Measurements from ENCODE around the gene SCUBE1.

Gene SCUBE1

DNA sequence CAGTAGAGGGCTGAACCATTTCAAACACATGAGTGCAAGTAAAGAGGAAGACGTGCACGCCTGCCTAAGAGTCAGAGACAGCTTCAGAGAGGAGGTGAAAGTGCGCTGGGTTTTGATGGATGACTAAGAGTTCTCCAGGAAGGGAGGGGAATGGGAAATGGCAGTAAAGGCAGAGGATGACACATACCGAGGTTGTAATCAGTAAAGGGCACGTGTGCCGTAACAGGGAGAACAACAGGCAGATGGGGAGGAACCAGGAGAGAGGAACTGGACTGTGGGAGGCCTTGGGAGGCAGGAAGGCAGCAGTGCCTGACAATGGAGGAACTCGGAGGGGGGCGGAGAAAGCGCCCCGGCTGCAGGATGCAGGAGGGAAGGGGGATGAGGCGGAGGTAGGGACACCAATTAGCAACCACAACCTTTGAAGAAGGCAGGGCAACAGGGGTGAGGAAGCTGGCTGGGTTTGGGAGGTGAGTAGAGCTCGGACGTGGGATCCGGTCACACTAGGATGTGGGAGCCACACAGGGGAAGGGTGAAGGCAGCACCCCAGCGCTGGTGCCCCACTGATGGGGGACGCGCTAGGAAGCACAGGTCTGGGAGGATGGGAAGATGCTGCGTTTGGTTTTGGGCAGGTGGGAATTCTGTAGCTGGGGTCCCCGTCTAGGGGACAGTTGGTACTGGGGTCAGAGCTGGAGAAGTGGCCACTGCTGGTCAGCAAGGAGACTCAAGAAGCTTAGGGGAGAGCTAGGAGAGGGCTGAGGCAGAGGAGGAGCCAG is 67.4 kb downstream of the SCUBE1 start:
- DNase-seq = no peak

GRCh38 chr22:43274595-43275240 is 68.5 kb downstream of the SCUBE1 start:
- DNase-seq = no peak

- peak; percentile 72 for DNase-seq
Measured at GRCh38 chr22:43273902-43274484, 69.2 kb downstream of the SCUBE1 start.

DNA sequence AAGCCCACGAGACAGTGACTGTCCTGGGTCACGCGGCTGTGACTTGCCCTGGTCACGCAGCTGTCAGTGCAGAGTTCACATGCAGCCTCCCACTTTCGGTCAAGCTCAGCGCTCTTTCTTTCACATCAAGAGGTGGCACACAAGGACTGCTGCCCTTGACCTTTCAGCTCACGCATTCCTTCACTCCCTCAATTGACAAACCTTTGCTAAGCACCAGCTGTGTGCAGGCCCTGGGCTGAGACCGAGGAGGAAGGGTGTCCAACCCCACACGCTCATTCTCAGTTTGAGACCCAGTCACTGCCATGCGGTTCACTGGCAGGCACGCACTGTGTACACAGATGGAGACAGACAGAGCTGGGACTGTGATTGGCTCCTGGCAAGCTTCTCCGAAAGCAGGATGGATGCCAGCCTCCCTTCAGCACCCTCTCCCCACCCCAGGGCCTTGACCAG is 70.3 kb downstream of the SCUBE1 start:
- peak; percentile 13 for DNase-seq

GRCh38 chr22:43272301-43272700 is 70.9 kb downstream of the SCUBE1 start:
- DNase-seq = no peak

GRCh38 chr22:43270949-43271348 is 72.2 kb downstream of the SCUBE1 start:
- DNase-seq = no peak

- DNase-seq = peak; percentile 32
Measured at GRCh38 chr22:43270314-43270908, 72.8 kb downstream of the SCUBE1 start.

GRCh38 chr22:43269646-43270045 is 73.5 kb downstream of the SCUBE1 start:
- no peak for DNase-seq

- DNase-seq = no peak
Measured at GRCh38 chr22:43269246-43269645, 73.9 kb downstream of the SCUBE1 start.

GRCh38 chr22:43267981-43268660 is 75.1 kb downstream of the SCUBE1 start:
- no peak for DNase-seq

DNA sequence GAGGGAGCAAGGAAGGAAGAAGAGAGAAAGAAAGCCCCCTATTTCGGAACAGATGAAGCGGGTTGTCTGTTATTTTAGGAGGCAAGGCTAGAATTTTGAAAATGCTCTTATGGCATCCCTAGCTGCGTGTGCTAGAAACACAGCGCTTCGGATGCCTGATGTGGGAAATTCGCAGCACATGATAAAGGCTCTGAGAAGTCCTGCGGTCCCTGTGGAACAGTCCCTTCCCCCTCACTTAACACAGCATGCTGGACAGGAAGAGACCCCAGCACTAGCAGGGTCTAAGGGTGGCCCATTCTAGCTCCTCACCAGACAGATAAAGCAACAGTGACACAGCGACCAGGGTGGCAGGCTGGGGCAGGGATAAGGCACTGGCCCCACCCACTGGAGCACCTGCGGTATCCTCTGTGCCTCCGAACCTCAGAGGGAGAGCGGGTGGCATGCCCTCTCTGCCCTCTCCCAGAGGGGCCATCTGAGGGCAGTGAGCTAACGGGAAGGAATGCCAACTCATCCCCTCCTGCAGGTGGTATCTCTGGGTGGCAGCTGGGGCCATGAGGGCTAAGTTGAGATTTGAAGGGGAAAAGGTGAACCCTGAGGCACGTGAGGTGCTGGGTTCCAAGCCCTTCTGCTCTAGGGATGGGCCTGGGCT is 75.7 kb downstream of the SCUBE1 start:
- no peak for DNase-seq

GRCh38 chr22:43266076-43266475 is 77.1 kb downstream of the SCUBE1 start:
- DNase-seq = no peak

DNA sequence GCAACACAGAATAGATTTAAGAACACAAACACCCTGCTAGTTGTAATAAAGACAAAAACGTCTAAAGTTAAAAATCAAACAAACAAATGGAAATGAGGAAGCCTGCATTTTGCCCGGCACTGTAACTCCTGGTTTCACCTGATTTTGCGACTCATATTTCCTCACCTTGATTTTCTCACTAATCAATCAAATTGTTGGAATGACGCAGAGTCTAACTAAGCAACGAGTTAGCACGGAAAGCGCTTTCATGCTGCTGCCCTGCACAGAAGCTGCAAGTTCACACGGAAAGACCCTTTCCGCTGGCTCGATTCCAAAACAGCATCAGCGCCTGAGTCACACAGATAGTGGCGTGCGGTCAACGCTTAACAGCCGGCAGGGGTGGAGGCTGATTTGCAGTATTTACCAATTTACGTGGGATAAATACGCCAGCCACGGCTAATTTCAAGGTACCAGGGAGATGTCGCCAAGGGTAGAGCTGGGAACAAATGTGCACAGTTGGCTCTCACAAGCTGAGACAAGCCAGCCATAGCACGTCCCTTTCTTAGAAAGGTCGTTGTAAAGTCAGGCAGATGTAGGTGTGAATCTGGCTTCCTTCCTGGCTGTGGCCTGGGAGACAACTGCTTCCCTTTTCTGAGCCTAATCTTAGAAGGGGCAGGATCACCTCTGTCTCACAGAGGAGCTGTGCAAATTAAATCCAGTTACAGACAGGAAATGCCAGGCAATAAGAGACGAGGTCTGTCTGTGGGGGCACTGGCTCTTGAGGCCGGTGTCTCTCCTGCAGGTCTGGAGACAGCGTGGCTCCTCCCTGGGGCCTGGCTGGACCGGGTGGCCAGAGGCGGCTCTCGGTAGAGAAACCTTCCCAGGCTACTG is 79.3 kb downstream of the SCUBE1 start:
- peak; percentile 43 for DNase-seq

DNA sequence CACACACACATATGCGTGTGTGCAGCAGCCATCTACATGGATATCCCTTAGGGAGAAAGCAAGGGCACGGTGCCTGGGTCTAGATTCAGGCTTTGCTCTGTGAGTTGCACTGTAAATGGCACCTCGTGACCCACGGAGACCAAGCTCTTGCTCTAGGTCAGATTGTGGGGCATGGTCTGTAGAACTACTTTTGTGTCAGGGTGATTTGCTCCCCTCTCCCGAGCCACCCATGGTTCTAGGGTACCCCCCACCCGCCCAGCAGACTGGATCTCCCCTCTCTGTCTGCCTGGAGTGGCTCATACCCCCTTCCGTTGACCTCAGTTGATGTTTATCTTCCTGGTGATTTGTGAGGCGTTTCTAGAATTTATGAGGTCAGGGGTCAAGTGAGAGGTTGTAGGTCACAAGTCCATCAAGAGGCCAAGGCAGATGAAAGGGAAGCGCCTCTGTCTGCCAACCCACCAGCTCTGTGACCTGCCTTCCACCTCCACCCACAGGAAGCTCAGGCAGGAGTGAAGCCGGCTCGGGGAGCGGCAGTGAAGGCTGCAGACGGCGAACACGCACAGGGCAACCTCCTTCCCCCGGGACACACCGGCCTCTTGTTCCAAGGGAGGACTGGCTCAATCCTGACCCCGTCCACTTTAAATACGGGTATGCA is 80.1 kb downstream of the SCUBE1 start:
- DNase-seq = no peak

- DNase-seq = no peak
Measured at GRCh38 chr22:43260331-43261231, 82.6 kb downstream of the SCUBE1 start.

- no peak for DNase-seq
Measured at GRCh38 chr22:43257961-43258360, 85.2 kb downstream of the SCUBE1 start.

DNA sequence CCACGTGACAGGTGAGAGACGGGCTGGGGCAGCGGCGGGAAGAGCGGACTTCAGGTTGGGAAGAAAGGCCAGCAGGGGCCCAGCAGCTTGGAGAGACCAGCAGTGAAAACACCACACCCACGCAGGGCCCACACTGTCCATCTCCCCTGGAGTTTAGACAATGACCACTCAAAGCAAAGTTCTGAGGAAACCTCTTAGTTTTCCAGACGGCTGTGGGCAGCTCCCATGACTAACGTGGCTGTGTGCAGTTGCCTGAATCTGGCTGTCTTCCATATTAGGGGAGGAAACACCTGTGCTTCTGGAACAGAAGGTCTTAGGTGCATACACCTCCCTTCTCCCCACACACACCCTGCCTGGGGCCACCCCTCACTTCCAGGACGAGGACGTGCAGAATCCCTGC is 85.6 kb downstream of the SCUBE1 start:
- no peak for DNase-seq

GRCh38 chr22:43256976-43257545 is 86.1 kb downstream of the SCUBE1 start:
- no peak for DNase-seq

DNA sequence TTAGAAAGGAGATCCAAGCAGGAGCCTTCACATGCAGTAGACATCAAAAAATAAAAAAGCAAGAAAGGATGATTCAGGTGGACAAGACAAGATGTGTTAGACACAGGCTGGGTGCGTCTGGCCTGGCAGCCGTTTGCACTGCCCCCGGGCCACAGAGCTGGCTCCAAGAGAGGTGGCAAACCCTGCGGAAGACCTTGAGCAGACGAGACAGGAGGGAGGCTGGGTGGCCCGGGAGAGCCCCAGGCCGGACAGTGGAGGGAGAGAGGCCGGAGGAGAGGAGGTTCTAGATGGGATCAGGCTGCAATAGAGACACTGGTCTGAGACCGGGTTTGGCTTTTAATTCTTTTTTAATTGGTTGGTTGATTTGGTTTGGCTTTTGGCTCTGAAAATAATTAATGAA is 86.6 kb downstream of the SCUBE1 start:
- DNase-seq = no peak

DNA sequence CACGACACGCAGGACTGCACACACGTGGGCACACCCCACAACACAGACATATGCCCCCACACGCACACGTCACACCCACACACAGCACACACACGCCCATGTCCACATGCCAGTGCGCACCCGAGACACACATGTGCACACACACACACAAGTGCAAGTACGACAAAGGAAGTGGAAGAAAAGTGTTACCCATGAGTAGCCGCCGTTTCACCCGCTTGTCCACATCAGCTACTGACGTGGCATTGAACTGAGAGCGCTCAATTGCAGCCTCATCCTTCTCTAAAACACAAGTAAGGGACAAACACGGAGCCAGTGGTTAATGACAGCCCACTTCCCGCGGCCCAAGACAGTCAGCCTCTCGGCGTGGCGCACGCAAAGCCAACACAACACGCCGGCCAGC is 87.9 kb downstream of the SCUBE1 start:
- DNase-seq = no peak

Measured in DMS53 (cell line).